Stimulated activated CD4-positive, alpha-beta T cell treated with anti-CD3 and anti-CD28 coated beads, TNF-alpha, amount 100 ng/mL, for 4 hours (primary cell): ENCODE data around the gene LRBA.
"Not testable (repeated sequence)": the region's sequence is repeated elsewhere in the genome, so short reads cannot be mapped to it uniquely, and the experiment has no call there.

Experiments used
- DNase-seq, 3 experiments: peaks; one replicate each; pipeline ENCODE4 v3.0.0-alpha.2; 2020; ENCODE audit warnings: low read depth in 3 of 3

The LRBA gene

GRCh38 chr4:151014521-151015458, at the start of gene LRBA:
LRBA (minus strand) TSS chr4:151015284; CDS start chr4:151014642, 642 bp downstream.
- peak; percentile 67 to 73 (median 71) for DNase-seq

- DNase-seq, result not testable (repeated sequence)
These were observed 48.1 kb upstream of the LRBA start for GRCh38 chr4:151063143-151063542.

GRCh38 chr4:151055539-151055938, 40.5 kb upstream of the LRBA start:
- no peak for DNase-seq

GRCh38 chr4:151052785-151053184, 37.7 kb upstream of the LRBA start:
- DNase-seq, result no peak

- DNase-seq, result no peak
These were observed 34.4 kb upstream of the LRBA start for GRCh38 chr4:151049430-151049884.

GRCh38 chr4:151048913-151049312, 33.8 kb upstream of the LRBA start:
- DNase-seq, result no peak

- no peak for DNase-seq
These were observed 31.5 kb upstream of the LRBA start for GRCh38 chr4:151046609-151047008.

- DNase-seq, result no peak
These were observed 30.8 kb upstream of the LRBA start for GRCh38 chr4:151045907-151046306.

- no peak for DNase-seq
These were observed 28.9 kb upstream of the LRBA start for GRCh38 chr4:151043803-151044515.

- DNase-seq, result no peak
These were observed 24.6 kb upstream of the LRBA start for GRCh38 chr4:151039733-151040132.

GRCh38 chr4:151038452-151039157, 23.5 kb upstream of the LRBA start:
- no peak for DNase-seq

GRCh38 chr4:151035911-151036310, 20.8 kb upstream of the LRBA start:
- DNase-seq, result no peak

- DNase-seq, result no peak
These were observed 20.2 kb upstream of the LRBA start for GRCh38 chr4:151035328-151035727.

- DNase-seq, result no peak
These were observed 19.7 kb upstream of the LRBA start for GRCh38 chr4:151034829-151035228.

- no peak for DNase-seq
These were observed 16.9 kb upstream of the LRBA start for GRCh38 chr4:151031831-151032605.

- DNase-seq, result no peak
These were observed 14.5 kb upstream of the LRBA start for GRCh38 chr4:151029537-151029936.

- not testable (repeated sequence) for DNase-seq
These were observed 13.9 kb upstream of the LRBA start for GRCh38 chr4:151029006-151029405.

- no peak for DNase-seq
These were observed 10.7 kb upstream of the LRBA start for GRCh38 chr4:151025759-151026158.

GRCh38 chr4:151022586-151022985, 7.5 kb upstream of the LRBA start:
- no peak for DNase-seq

GRCh38 chr4:151021637-151022334, 6.7 kb upstream of the LRBA start:
- no peak for DNase-seq
